Fibroblast of peridontal ligament (primary cell): ENCODE measurements around the gene OPA3.

Experiments
- DNase-seq: peaks from one replicate; pipeline ENCODE4 v3.0.0-alpha.2; 2010; ENCODE audit errors: extremely low read depth

Gene OPA3

GRCh38 chr19:45567609-45568008 is 17.0 kb downstream of the OPA3 start:
- no peak for DNase-seq

GRCh38 chr19:45564131-45564780 is 20.3 kb downstream of the OPA3 start:
- no peak for DNase-seq

- DNase-seq = no peak
These were observed 23.9 kb downstream of the OPA3 start for GRCh38 chr19:45560686-45561085.

- no peak for DNase-seq
These were observed 24.6 kb downstream of the OPA3 start for GRCh38 chr19:45560038-45560437.

- DNase-seq = peak; percentile 43
These were observed 26.2 kb downstream of the OPA3 start for GRCh38 chr19:45558399-45558878.

GRCh38 chr19:45556835-45557234 is 27.8 kb downstream of the OPA3 start:
- no peak for DNase-seq

- DNase-seq = no peak
These were observed 30.1 kb downstream of the OPA3 start for GRCh38 chr19:45554481-45554880.

GRCh38 chr19:45553464-45553863 is 31.1 kb downstream of the OPA3 start:
- DNase-seq = no peak

GRCh38 chr19:45547965-45548609 is 36.5 kb downstream of the OPA3 start:
- DNase-seq = peak; percentile 41

- no peak for DNase-seq
These were observed 37.3 kb downstream of the OPA3 start for GRCh38 chr19:45547211-45547770.

GRCh38 chr19:45542234-45542668 is 42.4 kb downstream of the OPA3 start:
- no peak for DNase-seq

GRCh38 chr19:45539459-45539858 is 45.1 kb downstream of the OPA3 start:
- DNase-seq = no peak

GRCh38 chr19:45531349-45531748 is 53.3 kb downstream of the OPA3 start:
- DNase-seq = no peak

- DNase-seq = no peak
These were observed 55.2 kb downstream of the OPA3 start for GRCh38 chr19:45529420-45529785.

- no peak for DNase-seq
These were observed 55.7 kb downstream of the OPA3 start for GRCh38 chr19:45528744-45529419.

- no peak for DNase-seq
These were observed 56.4 kb downstream of the OPA3 start for GRCh38 chr19:45528149-45528743.

- DNase-seq = no peak
These were observed 56.9 kb downstream of the OPA3 start for GRCh38 chr19:45527731-45528130.

- no peak for DNase-seq
These were observed 57.6 kb downstream of the OPA3 start for GRCh38 chr19:45526971-45527370.

GRCh38 chr19:45526143-45526542 is 58.5 kb downstream of the OPA3 start:
- DNase-seq = peak; percentile 31

GRCh38 chr19:45524575-45525129 is 60.0 kb downstream of the OPA3 start:
- no peak for DNase-seq

GRCh38 chr19:45523642-45524256 is 60.9 kb downstream of the OPA3 start:
- peak; percentile 89 for DNase-seq
